Esophagus muscularis mucosa (tissue), 4 donors: Measurements from ENCODE around the gene CPEB4. TPM values are rescaled to one million over a fixed set of nuclear protein-coding genes. Genes with fewer than 3 reads are reported as not detected.

Experiments used
- DNase-seq: peaks from one replicate; pipeline ENCODE4 v3.0.0-alpha.2; 2017; ENCODE audit errors: extremely low spot score
- H3K27ac ChIP-seq, 4 donors: fragments of 200-600 bp; sonication (generic); replicated peaks in 1 of 4; 1 replicate in 3 of 4; 2 replicates in 1 of 4; pipeline ENCODE4 v1.5.1; 2016 to 2019; ENCODE audit warnings: mild to moderate bottlenecking in 1 of 4
- H3K27me3 ChIP-seq, 4 donors: fragments of 200-600 bp; sonication (generic); one replicate each; pipeline versions ENCODE4 v1.5.1 to v1.6.0; 2016 to 2019
- H3K36me3 ChIP-seq, 4 donors: fragments of 200-600 bp; sonication (generic); one replicate each; pipeline ENCODE4 v1.5.1; 2016 to 2019
- H3K4me1 ChIP-seq, 4 donors: fragments of 200-600 bp; sonication (generic); one replicate each; pipeline ENCODE4 v1.5.1; 2016 to 2019
- H3K4me3 ChIP-seq, 4 donors: fragments of 200-600 bp; sonication (generic); 1 replicate in 2 of 4; 2 replicates in 2 of 4; pipeline ENCODE4 v1.5.1; 2016 to 2019; ENCODE audit warnings: mild to moderate bottlenecking in 4 of 4, moderate library complexity in 1 of 4
- H3K9me3 ChIP-seq, 4 donors: fragments of 200-600 bp; sonication (generic); 1 replicate in 3 of 4; 2 replicates in 1 of 4; pipeline ENCODE4 v1.5.1; 2016 to 2019
- EP300 ChIP-seq: sonication (generic); formaldehyde crosslinking; IDR thresholded peaks from one replicate; pipeline ENCODE4 v1.6.1; 2017; ENCODE audit warnings: antibody characterized with exemption
- POLR2A ChIP-seq: fragments of 450-650 bp; IDR thresholded peaks from one replicate; pipeline ENCODE4 v1.6.1; 2017; ENCODE audit warnings: antibody characterized with exemption, moderate library complexity, mild to moderate bottlenecking, low read depth
- POLR2AphosphoS5 ChIP-seq, 2 donors: sonication (generic); formaldehyde crosslinking; IDR thresholded peaks; one replicate each; pipeline ENCODE4 v1.6.1; 2017; ENCODE audit warnings: antibody characterized with exemption in 2 of 2
- WGBS: methylation state at CpG from one replicate; pipeline ENCODE4 v1.1.5; 2018; 5-methylcytosine and 5-hydroxymethylcytosine counted together
- intact Hi-C: fragments of 100-400 bp; cut with DNase I; formaldehyde crosslinking; loops from one replicate; pipeline ENCODE4 v1.15.1; 2023
- total RNA-seq, 4 donors: library from RNA; depleted of rRNA; stranded (reverse); fragments of >200 nt; gene quantifications; one replicate each; pipeline versions ENCODE4 v1.1.0 to v1.2.1, GENCODE V29; 2016
- TF ChIP-seq, protein P1 (sequence below), 3 experiments: fragments of 200-600 bp in 2 of 3; fragments of 450-650 bp in 1 of 3; sonication (generic) in 2 of 3; IDR thresholded peaks; one replicate each; pipeline ENCODE4 v1.5.1; 2017 to 2019; ENCODE audit warnings: antibody characterized with exemption in 3 of 3, mild to moderate bottlenecking in 2 of 3, moderate library complexity in 1 of 3

The CPEB4 gene
- total RNA-seq, 4 donors from 2014 or later: 44.9 to 96.4 (median 54.4) TPM

DNA sequence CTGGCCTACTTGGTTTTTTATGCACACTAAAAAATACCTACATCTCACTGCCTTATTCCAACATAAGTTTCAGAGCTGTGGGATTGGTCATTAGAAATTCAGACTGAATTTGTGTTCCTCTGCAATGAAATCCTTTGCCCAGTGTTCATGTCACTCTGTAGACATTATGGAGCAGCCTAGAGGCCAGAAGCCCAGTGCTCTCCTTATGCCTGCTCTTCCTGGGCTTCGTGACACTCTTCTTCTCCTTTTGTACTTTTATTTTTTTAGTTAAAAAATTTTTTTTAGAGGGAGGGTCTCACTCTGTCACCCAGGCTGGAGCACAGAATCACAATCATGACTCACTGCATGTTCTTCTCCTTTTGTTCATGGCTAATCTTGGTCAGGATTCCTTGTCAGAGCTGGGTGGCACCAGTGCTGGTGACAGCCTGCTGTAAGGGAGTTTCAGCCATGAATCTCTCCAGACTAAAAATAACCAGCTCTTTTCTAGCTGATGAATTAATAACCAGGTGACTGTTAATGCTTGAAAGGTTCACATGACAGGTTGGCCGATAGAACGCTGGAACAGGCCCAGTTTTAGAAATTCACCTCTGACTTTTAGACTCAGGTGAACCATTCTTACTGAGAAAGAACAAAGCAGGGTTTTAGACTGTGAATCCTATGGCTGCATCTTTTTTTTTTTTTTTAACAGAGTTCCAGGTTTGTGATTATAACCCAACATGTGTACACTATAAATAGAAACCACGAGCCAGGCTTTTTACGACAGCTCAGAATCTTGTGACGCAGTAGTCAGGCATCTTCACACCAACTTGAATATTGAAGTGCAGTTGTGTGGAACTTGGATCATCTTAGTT lies 66.7 kb downstream of the CPEB4 start:
- intact Hi-C loops: no loop called here
- TF ChIP-seq POLR2AphosphoS5 (IDR thresholded peaks at IDR 0.05) (peak; percentile 43 to 48), EP300 (peak; percentile 30), POLR2A (no peak)
- TF ChIP-seq, protein P1, sequence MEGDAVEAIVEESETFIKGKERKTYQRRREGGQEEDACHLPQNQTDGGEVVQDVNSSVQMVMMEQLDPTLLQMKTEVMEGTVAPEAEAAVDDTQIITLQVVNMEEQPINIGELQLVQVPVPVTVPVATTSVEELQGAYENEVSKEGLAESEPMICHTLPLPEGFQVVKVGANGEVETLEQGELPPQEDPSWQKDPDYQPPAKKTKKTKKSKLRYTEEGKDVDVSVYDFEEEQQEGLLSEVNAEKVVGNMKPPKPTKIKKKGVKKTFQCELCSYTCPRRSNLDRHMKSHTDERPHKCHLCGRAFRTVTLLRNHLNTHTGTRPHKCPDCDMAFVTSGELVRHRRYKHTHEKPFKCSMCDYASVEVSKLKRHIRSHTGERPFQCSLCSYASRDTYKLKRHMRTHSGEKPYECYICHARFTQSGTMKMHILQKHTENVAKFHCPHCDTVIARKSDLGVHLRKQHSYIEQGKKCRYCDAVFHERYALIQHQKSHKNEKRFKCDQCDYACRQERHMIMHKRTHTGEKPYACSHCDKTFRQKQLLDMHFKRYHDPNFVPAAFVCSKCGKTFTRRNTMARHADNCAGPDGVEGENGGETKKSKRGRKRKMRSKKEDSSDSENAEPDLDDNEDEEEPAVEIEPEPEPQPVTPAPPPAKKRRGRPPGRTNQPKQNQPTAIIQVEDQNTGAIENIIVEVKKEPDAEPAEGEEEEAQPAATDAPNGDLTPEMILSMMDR (IDR thresholded peaks at IDR 0.05): no peak

DNA sequence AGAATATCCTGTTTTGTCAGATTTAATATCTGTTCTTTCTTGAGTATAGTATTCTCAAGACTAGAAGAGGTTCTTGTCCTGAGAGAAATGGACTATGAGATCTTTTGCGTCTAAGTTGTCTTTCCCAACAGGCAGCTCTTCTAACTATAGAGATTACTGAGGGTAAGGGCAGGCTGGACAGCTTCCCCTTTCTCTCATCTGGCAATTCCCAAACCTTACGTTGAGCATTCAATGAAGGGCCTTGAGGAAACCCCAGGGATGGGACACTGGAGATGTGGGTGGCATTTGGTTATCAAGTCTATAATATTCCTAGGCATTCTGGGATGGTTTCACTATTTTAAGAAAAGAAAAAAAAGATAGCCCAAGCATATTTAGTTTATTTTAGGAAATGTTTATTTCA lies 72.8 kb downstream of the CPEB4 start:
- intact Hi-C loops: no loop called here
- H3K4me3 ChIP-seq: no peak overlapping the region
- 57% methylated on average over 2 of the region's 2 CpGs for WGBS
- H3K27ac ChIP-seq: no peak overlapping the region
- TF ChIP-seq POLR2A: no peak
- TF ChIP-seq EP300: no peak
- no peak for TF ChIP-seq POLR2AphosphoS5 (IDR thresholded peaks at IDR 0.05)
- TF ChIP-seq, protein P1 (IDR thresholded peaks at IDR 0.05): no peak
- no peaks in the 10 kb centered on the region for H3K9me3 ChIP-seq
- H3K27me3 ChIP-seq: no peaks in the 10 kb centered on the region
- H3K4me1 ChIP-seq: peaks cover 11 to 27% (median 15%) of the 10 kb centered on the region in 4 donors
- no peak for DNase-seq
- peaks cover 0 to 36% (median 10%) of the 10 kb centered on the region in 4 donors for H3K36me3 ChIP-seq

More for the DNA sequence above, 66.7 kb downstream of the CPEB4 start:
- 41% methylated on average over 6 of the region's 6 CpGs for WGBS
- Histone ChIP-seq H3K9me3 (no peaks in the 10 kb centered on the region), H3K27ac (peak overlapping the region; percentile 68 to 81 (median 76)), H3K4me3 (no peak overlapping the region), H3K27me3 (no peaks in the 10 kb centered on the region), H3K4me1 (peaks cover 9 to 38% (median 29%) of the 10 kb centered on the region in 4 donors), H3K36me3 (peaks cover 21 to 84% (median 50%) of the 10 kb centered on the region in 4 donors)
- no peak for DNase-seq

DNA sequence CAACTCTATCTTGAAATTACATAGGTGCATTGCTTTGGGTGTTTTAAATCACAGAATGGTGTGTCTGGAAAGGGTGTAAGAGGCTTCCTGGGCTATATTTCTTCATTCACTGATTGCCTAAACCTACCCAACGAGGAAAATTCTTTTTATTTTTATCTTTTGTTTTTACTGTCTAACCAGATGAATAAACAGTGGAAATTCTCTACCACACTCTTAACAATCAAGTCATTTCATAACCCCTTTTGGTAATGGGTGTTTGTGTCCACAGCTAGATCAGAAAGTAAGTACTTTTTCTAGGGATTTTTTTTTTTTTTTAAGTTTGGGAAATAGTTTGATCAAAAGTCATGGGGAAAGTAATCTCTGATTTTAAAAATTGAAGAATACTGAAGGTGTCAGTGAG lies 73.3 kb downstream of the CPEB4 start:
- intact Hi-C loops: no loop called here
- no peak overlapping the region for H3K4me3 ChIP-seq
- H3K27me3 ChIP-seq: no peaks in the 10 kb centered on the region
- peaks cover 0 to 33% (median 8%) of the 10 kb centered on the region in 4 donors for H3K36me3 ChIP-seq
- TF ChIP-seq, protein P1 (IDR thresholded peaks at IDR 0.05): no peak
- TF ChIP-seq EP300 (no peak), POLR2A (no peak)
- 37% methylated on average over 1 of the region's 1 CpG for WGBS
- peaks cover 10 to 23% (median 14%) of the 10 kb centered on the region in 4 donors for H3K4me1 ChIP-seq
- DNase-seq: no peak
- no peaks in the 10 kb centered on the region for H3K9me3 ChIP-seq
- H3K27ac ChIP-seq: no peak overlapping the region

- H3K27ac ChIP-seq: peak overlapping the region; percentile 28 to 48 (median 38)
Observed at GRCh38 chr5:173962436-173962972, 74.4 kb downstream of the CPEB4 start.

More at GRCh38 chr5:173962436-173962972, 74.4 kb downstream of the CPEB4 start:
- intact Hi-C loops: no loop called here
- no peaks in the 10 kb centered on the region for H3K27me3 ChIP-seq
- TF ChIP-seq, protein P1 (IDR thresholded peaks at IDR 0.05): no peak
- TF ChIP-seq POLR2A: no peak
- TF ChIP-seq POLR2AphosphoS5 (IDR thresholded peaks at IDR 0.05): no peak
- TF ChIP-seq EP300: no peak
- H3K4me1 ChIP-seq: peaks cover 10 to 18% (median 13%) of the 10 kb centered on the region in 4 donors
- H3K9me3 ChIP-seq: no peaks in the 10 kb centered on the region
- 85% methylated on average over 3 of the region's 3 CpGs for WGBS
- DNase-seq: no peak
- H3K4me3 ChIP-seq: no peak overlapping the region
- H3K36me3 ChIP-seq: peaks cover 0 to 23% (median 5%) of the 10 kb centered on the region in 4 donors
